ENCODE results near the gene TELO2. TPM values are rescaled to one million over a fixed set of nuclear protein-coding genes. Genes with fewer than 3 reads are reported as not detected.

TELO2 gene
- total and polyA plus RNA-seq, 9 donors = 0.27 to 36.8 (median 31.7) TPM

GRCh38 chr16:1532771-1533170 lies 39.6 kb downstream of the TELO2 start:
- intact Hi-C loops (cut with DNase I) = loop anchor here in 1 of 4 donors (5.0 kb wide), 1 partner anchor 715 kb away; no protein-coding TSS in a partner anchor
- peaks cover 23% of the 10 kb centered on the region for H3K4me1 ChIP-seq (ENCODE audit: insufficient read depth)
- no peak for DNase-seq
- no peaks in the 10 kb centered on the region for H3K36me3 ChIP-seq
- H3K4me3 ChIP-seq = no peak overlapping the region
- H3K9me3 ChIP-seq = no peaks in the 10 kb centered on the region
- H3K27ac ChIP-seq = peak overlapping the region; percentile 54 to 85
- 57 to 71% (median 66%) methylated on average over 10 of the region's 10 CpGs for WGBS, 3 donors
- H3K27me3 ChIP-seq = no peaks in the 10 kb centered on the region
- TF ChIP-seq EP300 (IDR thresholded peaks at IDR 0.05) = no peak
- no peak for TF ChIP-seq CTCF (IDR thresholded peaks at IDR 0.05)
- no peak for TF ChIP-seq POLR2A (IDR thresholded peaks at IDR 0.05)

- Histone ChIP-seq H3K27ac (peak within 1 kb of the TSS; percentile 54 to 85), H3K4me1 (ENCODE audit: insufficient read depth) (peaks cover 17% of the 10 kb centered on the region), H3K27me3 (no peaks in the 10 kb centered on the region), H3K36me3 (no peaks in the 10 kb centered on the region), H3K4me3 (peak within 1 kb of the TSS; percentile 41), H3K9me3 (no peaks in the 10 kb centered on the region)
- intact Hi-C loops (cut with DNase I) = loop anchor here in 1 of 4 donors (5.0 kb wide), 1 partner anchor 716 kb away; no protein-coding TSS in a partner anchor
- TF ChIP-seq POLR2A (IDR thresholded peaks at IDR 0.05) (no peak), CTCF (IDR thresholded peaks at IDR 0.05) (no peak), EP300 (IDR thresholded peaks at IDR 0.05) (no peak)
- 2 to 6% (median 3%) methylated on average over 15 to 27 of the region's 27 CpGs for WGBS, 3 donors
- peak; percentile 66 to 81 (median 74) for DNase-seq
Observed at GRCh38 chr16:1533443-1533951, 40.3 kb downstream of the TELO2 start, which contains the start of gene TMEM204. TMEM204 (plus strand) TSS chr16:1533666; CDS start chr16:1534276, 610 bp downstream.

- intact Hi-C loops (cut with DNase I) = loop anchor here in 1 of 4 donors (5.0 kb wide), 1 partner anchor 717 kb away; no protein-coding TSS in a partner anchor
- Histone ChIP-seq H3K36me3 (no peaks in the 10 kb centered on the region), H3K9me3 (no peaks in the 10 kb centered on the region), H3K4me1 (ENCODE audit: insufficient read depth) (peaks cover 16% of the 10 kb centered on the region), H3K27ac (peak overlapping the region; percentile 54 to 85), H3K27me3 (no peaks in the 10 kb centered on the region), H3K4me3 (peak overlapping the region; percentile 41)
- TF ChIP-seq CTCF (IDR thresholded peaks at IDR 0.05) (no peak), POLR2A (IDR thresholded peaks at IDR 0.05) (no peak), EP300 (IDR thresholded peaks at IDR 0.05) (no peak)
- peak in 4 of 5 donors; percentile 42 to 65 (median 54) for DNase-seq
- 15 to 20% (median 15%) methylated on average over 38 to 57 of the region's 57 CpGs for WGBS, 3 donors
Observed at GRCh38 chr16:1534021-1535020, 41.2 kb downstream of the TELO2 start.
